ENCODE data around the gene SLC24A1. TPM values are rescaled to one million over a fixed set of nuclear protein-coding genes. Genes with fewer than 3 reads are reported as not detected.

Gene SLC24A1
- 1 to 10 TPM; 3.7 to 4.5 TPM for total RNA-seq

DNA sequence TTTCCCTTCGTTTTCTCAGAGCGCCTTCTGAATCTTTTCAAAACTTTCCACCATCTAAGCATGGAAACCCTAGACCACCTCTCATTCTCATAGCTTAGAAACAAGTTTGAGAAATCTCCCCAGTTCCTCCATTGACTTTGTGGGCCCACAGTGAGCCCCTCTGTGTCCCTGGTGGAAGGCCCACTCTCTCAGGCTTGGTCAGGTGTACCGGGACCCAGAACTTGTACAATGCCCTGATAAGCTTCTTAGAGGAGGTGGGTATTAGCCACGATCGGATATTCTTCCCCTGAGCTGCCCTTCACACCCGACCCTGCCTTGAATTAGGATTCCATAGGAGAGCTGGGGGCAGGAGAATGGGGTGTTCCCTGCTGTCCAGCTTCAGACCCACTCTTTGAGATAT is at the start of gene SLC24A1:
TSS of gene SLC24A1 (plus strand) at position 301 of the 400 bp plus-strand sequence. CDS start 2,143 bp downstream, outside the sequence.
- POLR2A ChIA-PET, result no interaction called here
- DNase-seq (no peak), ATAC-seq (no peak)
- Mint-ChIP-seq H3K9me3 (ENCODE audit: insufficient read depth) (no peaks in the 10 kb centered on the region), H3K4me1 (ENCODE audit: low read depth) (no peaks in the 10 kb centered on the region), H3K27ac (no peak within 1 kb of the TSS), H3K4me3 (no peak within 1 kb of the TSS), H3K27me3 (ENCODE audit: low read depth) (no peaks in the 10 kb centered on the region), H3K36me3 (ENCODE audit: low read depth) (no peaks in the 10 kb centered on the region)
- CTCF ChIA-PET, result interaction anchor here (1.1 to 2.0 kb wide), 3 partner anchors 11 to 235 kb away, joined by 3 to 4 read pairs (median 4); no protein-coding TSS in a partner anchor

DNA sequence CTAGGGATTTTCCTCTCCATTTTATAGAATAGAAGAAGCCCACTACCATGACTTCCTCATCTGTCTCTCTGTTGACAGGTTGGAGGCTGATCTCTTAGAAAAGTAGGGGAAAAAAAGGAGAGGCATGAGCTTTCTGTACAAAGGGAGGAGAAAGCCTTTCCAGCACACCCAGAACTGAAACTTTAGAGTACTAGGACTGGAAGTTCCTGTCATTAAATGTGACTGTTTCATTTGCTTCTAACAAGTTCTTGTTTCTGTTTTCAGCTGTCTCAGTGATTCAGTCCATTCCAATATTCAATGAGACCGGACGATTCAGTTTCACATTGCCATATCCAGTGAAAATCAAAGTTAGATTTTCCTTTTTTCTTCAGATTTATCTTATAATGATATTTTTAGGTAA is 49.8 kb upstream of the SLC24A1 start:
- Mint-ChIP-seq H3K9me3 (ENCODE audit: insufficient read depth) (no peaks in the 10 kb centered on the region), H3K36me3 (ENCODE audit: low read depth) (peaks cover 27% of the 10 kb centered on the region), H3K27me3 (ENCODE audit: low read depth) (no peaks in the 10 kb centered on the region), H3K27ac (no peak overlapping the region), H3K4me1 (ENCODE audit: low read depth) (peaks cover 3% of the 10 kb centered on the region), H3K4me3 (no peak overlapping the region)
- no peak for DNase-seq
- ChIA-PET CTCF (interaction anchor here (0.8 kb wide), 1 partner anchor 9 kb away, joined by 3 read pairs; no protein-coding TSS in a partner anchor), POLR2A (no interaction called here)
- no peak for ATAC-seq

DNA sequence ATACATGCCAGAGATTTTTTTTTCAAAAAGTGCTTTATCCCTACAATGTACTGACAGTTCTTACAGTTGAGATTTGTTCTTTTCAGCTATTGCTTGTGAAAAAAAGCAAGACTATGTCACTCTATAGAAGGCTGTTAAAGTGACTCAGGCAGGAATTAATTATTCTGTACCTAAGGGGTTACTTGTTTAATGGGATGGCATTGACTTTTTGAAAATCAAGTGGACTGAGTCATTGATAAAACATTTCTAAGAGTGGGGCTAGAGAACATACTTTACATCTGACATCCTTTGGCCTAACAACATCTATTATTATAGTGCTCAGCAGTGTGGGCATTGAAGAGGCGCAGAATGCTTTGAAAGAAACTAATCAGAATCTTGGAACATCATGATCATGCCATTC is 45.1 kb upstream of the SLC24A1 start:
- Mint-ChIP-seq H3K9me3 (ENCODE audit: insufficient read depth) (no peaks in the 10 kb centered on the region), H3K27me3 (ENCODE audit: low read depth) (no peaks in the 10 kb centered on the region), H3K27ac (no peak overlapping the region), H3K36me3 (ENCODE audit: low read depth) (peaks cover 47% of the 10 kb centered on the region), H3K4me1 (ENCODE audit: low read depth) (peaks cover 11% of the 10 kb centered on the region), H3K4me3 (no peak overlapping the region)
- ChIA-PET POLR2A (no interaction called here), CTCF (interaction anchor here (1.0 kb wide), 1 partner anchor 9 kb away, joined by 4 read pairs; no protein-coding TSS in a partner anchor)
- ATAC-seq, result no peak
- no peak for DNase-seq

DNA sequence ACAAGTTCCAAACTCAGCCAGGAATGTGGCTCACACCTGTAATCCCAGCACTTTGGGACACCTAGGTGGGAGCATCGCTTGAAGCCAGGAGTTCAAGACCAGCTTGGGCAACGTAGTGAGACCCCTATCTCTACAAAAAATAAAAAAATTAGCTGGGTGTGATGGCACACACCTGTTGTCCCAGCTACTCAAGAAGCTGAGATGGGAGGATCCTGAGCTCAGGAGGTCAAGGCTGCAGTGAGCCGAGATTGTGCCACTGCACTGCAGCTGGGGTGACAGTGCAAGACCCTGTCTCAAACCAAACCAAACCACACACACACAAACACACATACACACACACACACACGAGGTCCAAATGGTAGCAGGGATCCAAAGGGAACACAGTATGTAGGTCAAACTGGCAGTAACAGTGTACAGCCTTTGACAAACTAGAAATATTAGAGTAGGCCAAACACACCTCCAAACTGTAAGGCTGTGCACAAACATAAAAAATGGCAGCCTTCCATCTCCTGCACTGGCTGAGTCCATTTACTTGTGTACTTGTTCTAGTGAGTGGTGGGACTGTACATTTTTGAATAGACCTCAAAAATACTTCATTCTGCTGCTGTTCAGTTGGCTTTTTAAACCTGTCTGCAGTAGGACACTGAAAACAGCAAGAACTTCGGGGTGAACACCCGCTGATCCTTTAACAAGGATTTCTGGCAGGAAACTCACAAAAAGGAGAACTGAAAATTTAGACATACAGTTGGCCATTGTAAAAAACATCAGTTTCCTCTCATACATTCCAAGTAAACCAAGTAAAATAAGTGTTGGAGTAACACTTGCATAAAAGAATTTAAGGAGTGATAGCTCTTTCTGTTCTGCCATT is 44.4 kb upstream of the SLC24A1 start:
- CTCF ChIA-PET, result interaction anchor here (2.3 kb wide), 1 partner anchor 13 kb away, joined by 7 read pairs; no protein-coding TSS in a partner anchor
- no peak overlapping the region for H3K27ac Mint-ChIP-seq

DNA sequence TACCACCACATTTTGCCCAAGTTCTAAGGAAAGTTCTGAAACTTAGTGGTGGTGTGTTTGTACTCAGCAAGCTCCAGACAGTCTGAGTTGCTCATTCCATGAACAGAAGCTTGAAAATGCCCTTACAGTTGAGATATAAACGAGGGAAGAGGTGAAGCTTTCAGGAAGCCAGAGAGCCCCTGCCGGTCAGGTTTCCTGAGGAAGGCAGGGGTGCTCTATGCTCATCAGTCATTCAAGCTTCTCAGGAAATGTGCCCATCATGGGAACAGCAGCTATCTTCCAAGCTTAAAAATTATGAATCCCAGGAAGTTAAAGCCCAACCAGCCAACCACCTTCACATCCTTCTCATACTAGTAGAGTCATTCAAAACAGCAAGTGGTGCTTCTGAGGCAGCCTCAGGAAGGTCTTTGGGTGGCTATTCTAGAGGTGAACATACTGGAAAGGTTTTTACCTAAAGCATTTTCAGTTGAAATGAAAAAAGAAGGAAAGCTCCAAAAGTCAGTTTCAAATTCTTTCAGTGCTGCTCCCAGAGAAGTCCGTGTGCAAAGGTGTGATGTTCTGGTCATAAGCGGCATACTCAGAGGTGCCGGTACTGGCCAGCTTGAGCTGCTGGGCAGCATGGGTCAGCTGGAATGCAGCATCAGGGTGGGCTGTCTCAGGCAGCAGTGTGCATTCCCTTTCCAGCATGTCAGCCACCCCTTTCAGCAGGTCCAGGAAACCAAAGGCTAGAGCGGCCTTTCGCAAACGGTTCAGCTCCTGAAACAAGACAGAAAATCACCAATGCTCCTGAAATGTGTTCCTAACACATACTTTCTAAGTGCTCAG is 42.6 kb upstream of the SLC24A1 start:
- peaks cover 21% of the 10 kb centered on the region for H3K4me1 Mint-ChIP-seq (ENCODE audit: low read depth)
- H3K27me3 Mint-ChIP-seq (ENCODE audit: low read depth), result no peaks in the 10 kb centered on the region
- ATAC-seq (no peak), DNase-seq (no peak)
- no peak overlapping the region for H3K4me3 Mint-ChIP-seq
- H3K27ac Mint-ChIP-seq, result peak overlapping the region; percentile 28
- ChIA-PET POLR2A (no interaction called here), CTCF (interaction anchor here (1.0 to 2.3 kb wide), 2 partner anchors 11 to 32 kb away, joined by 4 to 7 read pairs; partner anchors contain the start of gene INTS14)
- H3K36me3 Mint-ChIP-seq (ENCODE audit: low read depth), result peaks cover 64% of the 10 kb centered on the region
- H3K9me3 Mint-ChIP-seq (ENCODE audit: insufficient read depth), result no peaks in the 10 kb centered on the region

More for the DNA sequence above, 44.4 kb upstream of the SLC24A1 start:
- ATAC-seq, result no peak
- no peak for DNase-seq
- Mint-ChIP-seq H3K36me3 (ENCODE audit: low read depth) (peaks cover 49% of the 10 kb centered on the region), H3K4me1 (ENCODE audit: low read depth) (peaks cover 11% of the 10 kb centered on the region), H3K9me3 (ENCODE audit: insufficient read depth) (no peaks in the 10 kb centered on the region), H3K4me3 (no peak overlapping the region), H3K27me3 (ENCODE audit: low read depth) (no peaks in the 10 kb centered on the region)
- POLR2A ChIA-PET, result no interaction called here

DNA sequence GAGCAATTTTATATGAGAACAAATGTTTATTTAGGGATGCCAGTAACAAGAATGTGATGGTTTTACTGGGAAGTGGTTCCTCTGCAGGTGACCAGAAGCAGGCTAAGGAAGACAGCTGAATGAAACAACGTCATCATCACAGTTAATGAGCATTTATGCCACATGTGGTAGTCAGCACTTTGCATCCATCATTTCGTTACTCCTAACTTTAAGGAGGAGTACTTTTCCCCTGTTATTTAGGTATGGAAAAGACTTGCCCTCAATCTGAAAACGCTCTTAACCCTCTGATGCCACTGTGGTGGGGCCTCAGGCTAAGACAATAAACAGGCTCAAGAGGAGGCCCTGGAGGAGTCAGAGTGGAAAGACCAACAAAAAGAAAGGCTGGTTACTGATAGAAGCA is 42.0 kb upstream of the SLC24A1 start:
- no peak for DNase-seq
- peaks cover 65% of the 10 kb centered on the region for H3K36me3 Mint-ChIP-seq (ENCODE audit: low read depth)
- ChIA-PET CTCF (no interaction called here), POLR2A (no interaction called here)
- peaks cover 27% of the 10 kb centered on the region for H3K4me1 Mint-ChIP-seq (ENCODE audit: low read depth)
- H3K4me3 Mint-ChIP-seq, result no peak overlapping the region
- no peak for ATAC-seq
- H3K27me3 Mint-ChIP-seq (ENCODE audit: low read depth), result no peaks in the 10 kb centered on the region
- H3K27ac Mint-ChIP-seq, result peak overlapping the region; percentile 52
- H3K9me3 Mint-ChIP-seq (ENCODE audit: insufficient read depth), result no peaks in the 10 kb centered on the region

DNA sequence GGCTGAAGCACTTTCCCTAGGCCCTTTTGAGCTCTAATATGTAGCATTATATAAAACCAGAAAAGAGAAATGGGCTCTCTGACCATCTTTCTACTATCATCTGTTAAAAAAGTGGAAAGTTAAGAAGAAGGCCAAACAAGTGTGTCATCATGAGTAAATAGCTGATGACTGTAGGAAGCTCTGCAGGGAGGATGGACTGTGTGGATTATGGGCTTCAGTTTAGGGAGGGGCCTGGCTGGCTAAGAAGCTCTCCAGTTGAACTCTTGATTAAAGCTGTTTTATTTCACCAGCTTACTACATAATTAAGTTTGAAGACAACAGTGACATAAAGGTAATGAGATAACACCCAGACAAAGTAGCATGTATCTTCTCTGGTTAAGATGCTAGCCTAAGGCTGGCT is 41.5 kb upstream of the SLC24A1 start:
- Mint-ChIP-seq H3K36me3 (ENCODE audit: low read depth) (peaks cover 65% of the 10 kb centered on the region), H3K27ac (peak overlapping the region; percentile 52)

DNA sequence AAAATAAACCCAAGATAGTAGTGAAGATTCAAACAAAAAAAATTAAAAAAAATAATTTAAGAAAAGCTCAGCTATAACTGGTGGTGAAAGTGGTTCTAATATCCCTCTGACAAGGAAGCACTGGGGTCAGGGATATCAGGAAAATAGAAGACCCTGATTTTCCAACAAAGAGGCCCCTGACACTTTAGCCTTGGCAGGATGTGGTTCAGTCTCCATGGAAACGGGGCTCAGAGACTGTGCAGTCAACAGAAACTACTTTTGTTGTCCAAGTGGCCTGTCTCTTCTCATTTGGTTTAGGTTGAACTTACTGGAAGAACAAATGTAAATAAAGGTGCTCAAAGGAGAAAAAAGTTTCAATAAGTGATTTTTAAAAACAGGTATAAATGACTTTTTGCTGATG is 38.0 kb upstream of the SLC24A1 start:
- ATAC-seq (peak; percentile 89), DNase-seq (peak; percentile 82)
- H3K27ac Mint-ChIP-seq, result peak overlapping the region; percentile 80
- H3K4me3 Mint-ChIP-seq, result peak overlapping the region; percentile 43
- H3K4me1 Mint-ChIP-seq (ENCODE audit: low read depth), result peaks cover 28% of the 10 kb centered on the region
- ChIA-PET CTCF (no interaction called here), POLR2A (no interaction called here)
- H3K9me3 Mint-ChIP-seq (ENCODE audit: insufficient read depth), result no peaks in the 10 kb centered on the region
- peaks cover 68% of the 10 kb centered on the region for H3K36me3 Mint-ChIP-seq (ENCODE audit: low read depth)
- no peaks in the 10 kb centered on the region for H3K27me3 Mint-ChIP-seq (ENCODE audit: low read depth)

More for the DNA sequence above, 41.5 kb upstream of the SLC24A1 start:
- Mint-ChIP-seq H3K27me3 (ENCODE audit: low read depth) (no peaks in the 10 kb centered on the region), H3K4me3 (no peak overlapping the region), H3K9me3 (ENCODE audit: insufficient read depth) (no peaks in the 10 kb centered on the region), H3K4me1 (ENCODE audit: low read depth) (peaks cover 28% of the 10 kb centered on the region)
- no peak for ATAC-seq
- no peak for DNase-seq
- ChIA-PET POLR2A (interaction anchor here (1.0 kb wide), 1 partner anchor 63 kb away, joined by 3 read pairs; the partner anchor contains the start of gene DPP8), CTCF (interaction anchor here (0.8 kb wide), 1 partner anchor 11 kb away, joined by 3 read pairs; no protein-coding TSS in a partner anchor)

DNA sequence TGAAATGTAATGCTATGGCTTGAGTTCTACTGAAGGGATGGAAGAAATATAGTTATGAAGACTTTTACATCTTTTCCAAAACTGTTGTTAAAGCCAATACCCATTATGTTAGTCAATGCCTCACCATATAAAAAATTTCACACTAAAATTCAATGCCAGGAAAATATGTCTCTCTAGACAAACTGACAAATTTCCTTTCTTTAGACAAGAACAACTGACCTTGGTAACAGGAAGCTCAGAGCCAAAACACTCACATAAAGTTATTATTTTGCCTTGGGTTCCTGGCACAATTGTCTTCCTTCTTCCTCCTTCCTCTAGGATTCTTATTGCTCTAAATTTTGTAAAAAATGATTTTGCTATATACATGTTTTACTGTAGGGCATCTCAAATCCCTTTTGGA is 37.5 kb upstream of the SLC24A1 start:
- H3K36me3 Mint-ChIP-seq (ENCODE audit: low read depth), result peaks cover 63% of the 10 kb centered on the region
- no peak for ATAC-seq
- H3K27ac Mint-ChIP-seq, result peak overlapping the region; percentile 80
- DNase-seq, result no peak
- H3K4me1 Mint-ChIP-seq (ENCODE audit: low read depth), result peaks cover 28% of the 10 kb centered on the region
- CTCF ChIA-PET, result interaction anchor here (0.8 to 1.5 kb wide), 2 partner anchors 11 to 28 kb away, joined by 3 to 6 read pairs; no protein-coding TSS in a partner anchor
- POLR2A ChIA-PET, result interaction anchor here (0.6 to 1.5 kb wide), 3 partner anchors 27 to 705 kb away, joined by 3 read pairs; partner anchors contain the start of genes INTS14 and RAB11A
- H3K4me3 Mint-ChIP-seq, result peak overlapping the region; percentile 43
- no peaks in the 10 kb centered on the region for H3K27me3 Mint-ChIP-seq (ENCODE audit: low read depth)
- no peaks in the 10 kb centered on the region for H3K9me3 Mint-ChIP-seq (ENCODE audit: insufficient read depth)

DNA sequence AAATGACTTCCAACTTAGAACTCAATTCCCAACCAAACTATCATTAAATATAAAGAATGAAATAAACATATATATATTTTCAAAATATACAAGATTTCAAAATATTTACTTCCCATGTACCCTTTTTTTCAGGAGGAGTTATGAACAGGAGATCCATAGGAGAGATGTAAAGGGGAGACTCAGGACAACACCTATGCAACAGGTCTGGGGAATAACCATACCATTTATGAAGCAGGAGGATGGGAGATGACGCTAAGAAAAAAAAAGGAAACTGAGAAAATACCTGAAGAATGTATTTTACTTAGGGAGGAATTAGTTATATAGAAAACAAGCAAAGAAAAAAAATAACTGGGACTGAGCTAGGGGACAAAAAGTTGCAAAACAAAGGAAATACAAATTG is 34.6 kb upstream of the SLC24A1 start:
- no peak for ATAC-seq
- peaks cover 57% of the 10 kb centered on the region for H3K36me3 Mint-ChIP-seq (ENCODE audit: low read depth)

DNA sequence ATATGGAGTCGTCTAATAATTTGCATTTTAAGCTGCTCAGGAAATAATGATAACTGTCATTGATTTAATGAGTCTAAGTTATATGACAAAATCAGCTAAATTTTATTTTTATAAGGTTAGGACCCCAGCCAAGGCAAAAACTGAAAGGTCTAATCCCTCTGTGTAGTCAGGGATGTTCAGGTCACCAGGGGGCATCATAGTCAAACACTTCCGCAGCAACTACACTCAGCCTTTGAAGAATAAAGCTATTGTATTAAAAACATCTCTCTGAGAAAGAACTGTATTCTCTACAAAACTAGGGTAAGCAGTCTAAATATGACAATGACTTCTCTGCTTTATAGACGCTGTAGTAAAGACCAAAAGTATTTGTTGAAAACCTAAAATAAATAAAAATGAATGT is 25.8 kb upstream of the SLC24A1 start:
- CTCF ChIA-PET, result interaction anchor here (0.9 to 2.0 kb wide), 5 partner anchors 11 to 274 kb away, joined by 3 to 8 read pairs (median 6); partner anchors contain the start of gene RAB11A
- Mint-ChIP-seq H3K27me3 (ENCODE audit: low read depth) (no peaks in the 10 kb centered on the region), H3K9me3 (ENCODE audit: insufficient read depth) (no peaks in the 10 kb centered on the region), H3K4me3 (no peak overlapping the region), H3K36me3 (ENCODE audit: low read depth) (peaks cover 41% of the 10 kb centered on the region), H3K27ac (no peak overlapping the region), H3K4me1 (ENCODE audit: low read depth) (peaks cover 7% of the 10 kb centered on the region)
- no peak for ATAC-seq
- peak; percentile 30 for DNase-seq
- POLR2A ChIA-PET, result no interaction called here

More for the DNA sequence above, 34.6 kb upstream of the SLC24A1 start:
- CTCF ChIA-PET, result no interaction called here
- POLR2A ChIA-PET, result interaction anchor here (0.7 kb wide), 2 partner anchors 16 to 648 kb away, joined by 5 read pairs; no protein-coding TSS in a partner anchor
- no peak overlapping the region for H3K27ac Mint-ChIP-seq
- H3K4me3 Mint-ChIP-seq, result no peak overlapping the region
- no peak for DNase-seq
- H3K9me3 Mint-ChIP-seq (ENCODE audit: insufficient read depth), result no peaks in the 10 kb centered on the region
- H3K4me1 Mint-ChIP-seq (ENCODE audit: low read depth), result peaks cover 20% of the 10 kb centered on the region
- no peaks in the 10 kb centered on the region for H3K27me3 Mint-ChIP-seq (ENCODE audit: low read depth)

Measured in activated CD8-positive, alpha-beta T cell treated with anti-CD3 and anti-CD28 coated beads, Interleukin-2, amount 10 ng/mL, durations not matched to agents 7 days and 5 days (primary cell).